Epithelial cell of proximal tubule (primary cell): ENCODE measurements around the gene BBS12. TPM values are rescaled to one million over a fixed set of nuclear protein-coding genes. Genes with fewer than 3 reads are reported as not detected.

Experiments
- DNase-seq: peaks from one replicate; pipeline ENCODE4 v3.0.0-alpha.2; 2011; ENCODE audit warnings: low read depth
- H3K4me3 ChIP-seq: 2 replicates; pipeline ENCODE4 v1.5.1; 2011; ENCODE audit warnings: low read depth, mild to moderate bottlenecking, low read length
- CTCF ChIP-seq: conservative IDR thresholded peaks from 2 replicates; pipeline ENCODE4 v1.5.1; 2012; ENCODE audit warnings: low read depth, mild to moderate bottlenecking, low read length
- total RNA-seq: library from RNA; depleted of rRNA; stranded (reverse); fragments of >200 nt; gene quantifications from 2 replicates; pipeline ENCODE4 v1.2.3, GENCODE V29; 2015

Gene BBS12
- 2.2 and 3.5 TPM in 2 replicates for total RNA-seq

- peak; percentile 48 for TF ChIP-seq CTCF
- H3K4me3 ChIP-seq, result peak within 1 kb of the TSS; percentile 69
- peak; percentile 95 for DNase-seq
Measured at GRCh38 chr4:122732329-122733026, at the start of gene BBS12. BBS12 (plus strand) TSS chr4:122732704; CDS start chr4:122741893, 9,189 bp downstream.

GRCh38 chr4:122686691-122687090, 45.8 kb upstream of the BBS12 start:
- no peak overlapping the region for H3K4me3 ChIP-seq
- DNase-seq, result no peak
- TF ChIP-seq CTCF, result no peak

GRCh38 chr4:122687531-122688061, 44.9 kb upstream of the BBS12 start:
- no peak for TF ChIP-seq CTCF

GRCh38 chr4:122688529-122689140, 43.9 kb upstream of the BBS12 start:
- no peak overlapping the region for H3K4me3 ChIP-seq
- TF ChIP-seq CTCF, result no peak
- DNase-seq, result no peak

More at GRCh38 chr4:122687531-122688061, 44.9 kb upstream of the BBS12 start:
- DNase-seq, result no peak
- no peak overlapping the region for H3K4me3 ChIP-seq

GRCh38 chr4:122689972-122690371, 42.5 kb upstream of the BBS12 start:
- no peak overlapping the region for H3K4me3 ChIP-seq
- DNase-seq, result no peak
- TF ChIP-seq CTCF, result no peak

GRCh38 chr4:122691988-122692387, 40.5 kb upstream of the BBS12 start:
- no peak for DNase-seq
- TF ChIP-seq CTCF, result no peak
- no peak overlapping the region for H3K4me3 ChIP-seq
